Middle frontal gyrus (tissue), 1 donor: ENCODE data around the gene MAP1B.

Experiments used
- DNase-seq: peaks from one replicate; pipeline ENCODE4 v3.0.0-alpha.2; 2015; ENCODE audit warnings: low spot score; ENCODE audit errors: extremely low spot score

The MAP1B gene

GRCh38 chr5:72096602-72097188 lies 10.6 kb upstream of the MAP1B start:
- no peak for DNase-seq

GRCh38 chr5:72101828-72102227 lies 5.4 kb upstream of the MAP1B start:
- DNase-seq = no peak

- no peak for DNase-seq
These were observed 501 bp upstream of the MAP1B start for GRCh38 chr5:72106817-72107130.

GRCh38 chr5:72107901-72108201 lies 576 bp downstream of the MAP1B start:
- no peak for DNase-seq

- no peak for DNase-seq
These were observed 1.2 kb downstream of the MAP1B start for GRCh38 chr5:72108202-72109061.

- DNase-seq = no peak
These were observed 1.8 kb downstream of the MAP1B start for GRCh38 chr5:72109062-72109411.

GRCh38 chr5:72109625-72110024 lies 2.4 kb downstream of the MAP1B start:
- DNase-seq = no peak

- no peak for DNase-seq
These were observed 3.2 kb downstream of the MAP1B start for GRCh38 chr5:72110394-72111013.

- no peak for DNase-seq
These were observed 5.1 kb downstream of the MAP1B start for GRCh38 chr5:72112389-72112788.

GRCh38 chr5:72114629-72115028 lies 7.4 kb downstream of the MAP1B start:
- no peak for DNase-seq

- no peak for DNase-seq
These were observed 8.0 kb downstream of the MAP1B start for GRCh38 chr5:72115296-72115695.

- DNase-seq = no peak
These were observed 10.0 kb downstream of the MAP1B start for GRCh38 chr5:72117307-72117706.

GRCh38 chr5:72121052-72121779 lies 13.9 kb downstream of the MAP1B start:
- DNase-seq = no peak

- DNase-seq = no peak
These were observed 14.6 kb downstream of the MAP1B start for GRCh38 chr5:72121780-72122445.

- DNase-seq = no peak
These were observed 15.3 kb downstream of the MAP1B start for GRCh38 chr5:72122602-72123001.

GRCh38 chr5:72123764-72124376 lies 16.6 kb downstream of the MAP1B start:
- no peak for DNase-seq

- DNase-seq = no peak
These were observed 18.1 kb downstream of the MAP1B start for GRCh38 chr5:72125271-72125940.

GRCh38 chr5:72125941-72126620 lies 18.8 kb downstream of the MAP1B start:
- no peak for DNase-seq

GRCh38 chr5:72126796-72127195 lies 19.5 kb downstream of the MAP1B start:
- no peak for DNase-seq

- no peak for DNase-seq
These were observed 22.4 kb downstream of the MAP1B start for GRCh38 chr5:72129725-72130124.
